HUES6 (cell line): ENCODE results near the gene GOLGA7B.

Source experiments
- H3K27ac ChIP-seq: 2 replicates; pipeline ENCODE4 v1.7.0; 2013; ENCODE audit warnings: low read depth, mild to moderate bottlenecking, low read length, inconsistent platforms
- H3K27me3 ChIP-seq: 2 replicates; pipeline ENCODE4 v1.6.1; 2013; ENCODE audit warnings: low read length; ENCODE audit not compliant: control insufficient read depth, insufficient read depth
- H3K36me3 ChIP-seq: 2 replicates; pipeline ENCODE4 v1.6.1; 2013; ENCODE audit warnings: low read length; ENCODE audit not compliant: control insufficient read depth, insufficient read depth
- H3K4me1 ChIP-seq: 2 replicates; pipeline ENCODE4 v1.6.1; 2013; ENCODE audit warnings: low read length; ENCODE audit not compliant: control insufficient read depth, insufficient read depth
- H3K4me3 ChIP-seq: 2 replicates; pipeline ENCODE4 v1.5.1; 2013; ENCODE audit warnings: low read depth, low read length
- H3K9ac ChIP-seq: one replicate; pipeline ENCODE4 v1.6.1; 2013; ENCODE audit warnings: mild to moderate bottlenecking, low read length
- H3K9me3 ChIP-seq: 2 replicates; pipeline ENCODE4 v1.6.1; 2013; ENCODE audit warnings: low read depth, low read length; ENCODE audit not compliant: control insufficient read depth, insufficient read depth

Gene GOLGA7B

DNA sequence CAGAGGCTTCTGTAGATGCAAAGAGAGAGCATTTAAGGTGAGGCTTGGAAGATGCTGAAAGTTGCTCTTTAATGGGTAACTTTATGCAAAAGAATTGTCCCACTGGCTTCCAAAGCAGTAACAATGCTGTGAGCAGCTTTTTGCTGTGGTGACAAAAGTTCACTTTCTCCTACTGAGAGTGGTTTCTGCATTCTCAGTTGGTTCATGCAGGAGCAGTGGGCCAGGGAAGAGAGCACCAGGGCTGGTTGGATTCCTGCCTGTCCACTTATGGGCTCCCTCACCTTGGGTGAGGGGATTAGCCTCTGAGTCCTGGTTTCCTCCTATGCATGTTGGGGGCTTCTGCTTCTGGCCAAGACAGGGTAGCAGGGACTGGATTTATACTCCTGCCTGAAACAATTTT is 31.1 kb upstream of the GOLGA7B start:
- H3K4me3 ChIP-seq, result no peak overlapping the region
- H3K4me1 ChIP-seq, result peaks cover 13% of the 10 kb centered on the region
- H3K27ac ChIP-seq, result no peak overlapping the region
- no peak overlapping the region for H3K9ac ChIP-seq
- no peaks in the 10 kb centered on the region for H3K9me3 ChIP-seq
- no peaks in the 10 kb centered on the region for H3K36me3 ChIP-seq
- H3K27me3 ChIP-seq, result no peaks in the 10 kb centered on the region

GRCh38 chr10:97820096-97820704 is 29.4 kb upstream of the GOLGA7B start:
- H3K9ac ChIP-seq, result no peak overlapping the region
- peaks cover 13% of the 10 kb centered on the region for H3K4me1 ChIP-seq
- no peak overlapping the region for H3K27ac ChIP-seq
- no peaks in the 10 kb centered on the region for H3K27me3 ChIP-seq
- no peaks in the 10 kb centered on the region for H3K36me3 ChIP-seq
- H3K9me3 ChIP-seq, result no peaks in the 10 kb centered on the region
- no peak overlapping the region for H3K4me3 ChIP-seq

GRCh38 chr10:97821308-97822038 is 28.2 kb upstream of the GOLGA7B start:
- no peaks in the 10 kb centered on the region for H3K27me3 ChIP-seq
- H3K9ac ChIP-seq, result no peak overlapping the region
- H3K36me3 ChIP-seq, result no peaks in the 10 kb centered on the region
- H3K4me3 ChIP-seq, result no peak overlapping the region
- no peaks in the 10 kb centered on the region for H3K9me3 ChIP-seq
- H3K27ac ChIP-seq, result no peak overlapping the region
- H3K4me1 ChIP-seq, result peaks cover 13% of the 10 kb centered on the region

DNA sequence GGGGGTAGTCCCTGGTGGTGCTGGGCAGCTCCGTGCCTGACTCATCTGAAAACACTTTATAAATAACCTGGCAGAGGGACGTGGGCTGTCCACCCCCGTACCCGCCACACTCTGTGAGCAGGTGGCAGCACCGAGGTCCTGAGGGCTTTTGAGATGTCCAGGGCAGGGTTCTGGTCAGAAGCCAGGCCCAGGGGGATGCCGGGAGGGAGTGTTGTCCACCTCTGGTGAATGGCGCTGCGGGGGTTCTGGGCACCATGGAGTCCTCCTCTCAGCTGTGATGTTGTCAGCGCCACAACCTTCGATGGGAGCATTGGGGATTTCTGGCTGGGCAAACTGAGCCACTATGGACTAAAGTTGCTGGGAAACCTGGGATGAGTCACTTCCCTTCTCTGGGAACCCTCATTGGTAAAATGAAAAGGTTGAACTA is 27.4 kb upstream of the GOLGA7B start:
- H3K27me3 ChIP-seq, result no peaks in the 10 kb centered on the region
- no peak overlapping the region for H3K27ac ChIP-seq
- peaks cover 13% of the 10 kb centered on the region for H3K4me1 ChIP-seq
- no peak overlapping the region for H3K9ac ChIP-seq
- H3K36me3 ChIP-seq, result no peaks in the 10 kb centered on the region
- H3K9me3 ChIP-seq, result no peaks in the 10 kb centered on the region
- no peak overlapping the region for H3K4me3 ChIP-seq

GRCh38 chr10:97823734-97824133 is 25.9 kb upstream of the GOLGA7B start:
- Histone ChIP-seq H3K4me3 (no peak overlapping the region), H3K27me3 (no peaks in the 10 kb centered on the region)

GRCh38 chr10:97825020-97825760 is 24.5 kb upstream of the GOLGA7B start:
- Histone ChIP-seq H3K4me1 (peaks cover 13% of the 10 kb centered on the region), H3K27ac (no peak overlapping the region)

More at GRCh38 chr10:97823734-97824133, 25.9 kb upstream of the GOLGA7B start:
- peaks cover 13% of the 10 kb centered on the region for H3K4me1 ChIP-seq
- no peak overlapping the region for H3K9ac ChIP-seq
- no peaks in the 10 kb centered on the region for H3K36me3 ChIP-seq
- no peak overlapping the region for H3K27ac ChIP-seq
- no peaks in the 10 kb centered on the region for H3K9me3 ChIP-seq

GRCh38 chr10:97826892-97827291 is 22.8 kb upstream of the GOLGA7B start:
- peaks cover 6% of the 10 kb centered on the region; the same call in 1 of the 2 replicates for H3K4me1 ChIP-seq
- no peak overlapping the region for H3K27ac ChIP-seq

More at GRCh38 chr10:97825020-97825760, 24.5 kb upstream of the GOLGA7B start:
- H3K9ac ChIP-seq, result no peak overlapping the region
- H3K9me3 ChIP-seq, result no peaks in the 10 kb centered on the region
- no peaks in the 10 kb centered on the region for H3K27me3 ChIP-seq
- no peak overlapping the region for H3K4me3 ChIP-seq
- no peaks in the 10 kb centered on the region for H3K36me3 ChIP-seq

GRCh38 chr10:97827702-97828291 is 21.8 kb upstream of the GOLGA7B start:
- H3K27ac ChIP-seq, result no peak overlapping the region
- H3K4me1 ChIP-seq, result no peaks in the 10 kb centered on the region
- H3K9me3 ChIP-seq, result no peaks in the 10 kb centered on the region
- no peaks in the 10 kb centered on the region for H3K36me3 ChIP-seq
- no peaks in the 10 kb centered on the region for H3K27me3 ChIP-seq
- no peak overlapping the region for H3K4me3 ChIP-seq
- no peak overlapping the region for H3K9ac ChIP-seq

More at GRCh38 chr10:97826892-97827291, 22.8 kb upstream of the GOLGA7B start:
- Histone ChIP-seq H3K9ac (no peak overlapping the region), H3K36me3 (no peaks in the 10 kb centered on the region), H3K4me3 (no peak overlapping the region), H3K9me3 (no peaks in the 10 kb centered on the region), H3K27me3 (no peaks in the 10 kb centered on the region)

DNA sequence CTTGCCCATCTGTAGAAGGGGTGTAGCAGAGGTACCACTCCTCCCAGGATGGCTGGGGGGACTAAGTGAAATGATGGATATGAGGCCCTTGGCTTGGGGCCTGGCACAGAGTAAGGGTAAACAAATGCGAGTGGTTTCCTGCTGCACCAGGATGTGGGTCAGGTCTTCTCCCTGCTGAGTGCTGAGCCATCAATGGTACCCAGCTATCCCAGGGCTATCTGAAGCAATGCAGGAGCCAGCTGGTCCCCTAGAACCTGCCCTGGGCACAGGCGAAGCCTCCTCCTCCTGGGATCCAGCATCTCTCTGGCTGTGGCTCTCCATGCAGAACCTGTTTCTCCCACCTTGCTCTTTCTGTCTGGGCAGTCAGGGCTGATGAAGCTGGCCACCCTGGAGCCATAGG is 20.9 kb upstream of the GOLGA7B start:
- Histone ChIP-seq H3K4me3 (no peak overlapping the region), H3K9me3 (no peaks in the 10 kb centered on the region), H3K36me3 (no peaks in the 10 kb centered on the region), H3K27me3 (no peaks in the 10 kb centered on the region), H3K9ac (no peak overlapping the region), H3K4me1 (no peaks in the 10 kb centered on the region), H3K27ac (no peak overlapping the region)

DNA sequence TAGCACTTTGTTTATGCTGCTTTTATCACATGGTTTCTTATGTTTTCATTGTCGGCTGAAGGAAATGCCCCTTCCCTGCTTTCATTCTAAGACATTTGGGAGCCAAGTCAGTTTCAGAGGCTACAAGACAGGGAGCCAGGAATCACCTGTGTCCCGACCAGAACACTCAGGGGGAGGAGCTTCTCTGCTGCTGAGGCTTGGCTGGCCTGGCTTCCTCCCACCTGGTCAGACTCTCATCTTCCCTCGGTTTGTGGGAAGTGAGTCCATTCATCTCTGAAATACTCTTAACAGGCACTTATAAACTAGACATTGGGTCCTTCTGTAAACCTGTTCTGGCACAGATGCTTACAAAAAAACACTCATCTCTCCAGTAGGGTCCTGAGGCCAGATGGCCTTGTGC is 19.6 kb upstream of the GOLGA7B start:
- H3K27ac ChIP-seq, result no peak overlapping the region
- no peak overlapping the region for H3K9ac ChIP-seq
- H3K9me3 ChIP-seq, result no peaks in the 10 kb centered on the region
- no peaks in the 10 kb centered on the region for H3K4me1 ChIP-seq
- H3K4me3 ChIP-seq, result no peak overlapping the region
- no peaks in the 10 kb centered on the region for H3K27me3 ChIP-seq
- H3K36me3 ChIP-seq, result no peaks in the 10 kb centered on the region

DNA sequence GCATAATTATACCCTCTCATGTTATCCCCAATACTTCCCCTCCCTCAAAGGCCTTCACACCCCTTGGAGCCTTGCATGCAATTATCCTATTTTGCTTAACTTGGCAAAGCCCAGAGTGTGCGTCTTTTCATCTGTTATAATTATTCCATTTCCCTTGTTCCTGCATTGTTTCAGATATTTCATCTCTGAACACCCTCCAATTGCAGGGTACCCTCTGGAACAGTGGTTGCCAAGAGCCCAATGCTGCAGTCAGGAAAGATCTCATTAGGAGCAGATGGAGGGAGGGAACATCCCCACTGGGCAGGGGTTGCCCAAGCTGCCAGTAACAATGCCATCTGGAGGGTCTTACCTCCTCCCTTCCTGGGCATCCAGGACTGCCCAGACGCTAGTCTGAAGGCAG is 18.4 kb upstream of the GOLGA7B start:
- Histone ChIP-seq H3K9me3 (no peaks in the 10 kb centered on the region), H3K4me1 (no peaks in the 10 kb centered on the region)

More for the DNA sequence above, 18.4 kb upstream of the GOLGA7B start:
- H3K36me3 ChIP-seq, result no peaks in the 10 kb centered on the region
- no peak overlapping the region for H3K4me3 ChIP-seq
- H3K27me3 ChIP-seq, result no peaks in the 10 kb centered on the region
- no peak overlapping the region for H3K9ac ChIP-seq
- H3K27ac ChIP-seq, result no peak overlapping the region
